Activated CD4-positive, CD25-positive, alpha-beta regulatory T cell treated with anti-CD3 and anti-CD28 coated beads, Interleukin-2, amount 50 U/mL, for 72 hours (primary cell): ENCODE measurements around the gene CCDC63.
"Not testable (repeated sequence)": the region's sequence is repeated elsewhere in the genome, so short reads cannot be mapped to it uniquely, and the experiment has no call there.

Source experiments
- DNase-seq: peaks from one replicate; pipeline ENCODE4 v3.0.0; 2021

Gene CCDC63

GRCh38 chr12:110927546-110927945 is 80.8 kb downstream of the CCDC63 start:
- DNase-seq: no peak

GRCh38 chr12:110928700-110929099 is 81.9 kb downstream of the CCDC63 start:
- DNase-seq: no peak

- DNase-seq: no peak
Observed at GRCh38 chr12:110929818-110930217, 83.0 kb downstream of the CCDC63 start.

- no peak for DNase-seq
Observed at GRCh38 chr12:110930348-110931314, 83.8 kb downstream of the CCDC63 start.

GRCh38 chr12:110931315-110931728 is 84.5 kb downstream of the CCDC63 start:
- DNase-seq: no peak

- DNase-seq: no peak
Observed at GRCh38 chr12:110932046-110932445, 85.3 kb downstream of the CCDC63 start.

GRCh38 chr12:110933326-110933974 is 86.7 kb downstream of the CCDC63 start:
- DNase-seq: no peak

GRCh38 chr12:110934093-110934852 is 87.5 kb downstream of the CCDC63 start:
- DNase-seq: no peak

- DNase-seq: no peak
Observed at GRCh38 chr12:110935588-110935987, 88.8 kb downstream of the CCDC63 start.

- no peak for DNase-seq
Observed at GRCh38 chr12:110936367-110937103, 89.7 kb downstream of the CCDC63 start.

- peak; percentile 68 for DNase-seq
Observed at GRCh38 chr12:110937104-110937641, 90.4 kb downstream of the CCDC63 start.

- DNase-seq: no peak
Observed at GRCh38 chr12:110940296-110940695, 93.5 kb downstream of the CCDC63 start.

- no peak for DNase-seq
Observed at GRCh38 chr12:110940933-110941332, 94.1 kb downstream of the CCDC63 start.

GRCh38 chr12:110941391-110941790 is 94.6 kb downstream of the CCDC63 start:
- no peak for DNase-seq

- DNase-seq: no peak
Observed at GRCh38 chr12:110943373-110943772, 96.6 kb downstream of the CCDC63 start.

- DNase-seq: no peak
Observed at GRCh38 chr12:110948041-110948440, 101.3 kb downstream of the CCDC63 start.

- not testable (repeated sequence) for DNase-seq
Observed at GRCh38 chr12:110950466-110950865, 103.7 kb downstream of the CCDC63 start.

- DNase-seq: not testable (repeated sequence)
Observed at GRCh38 chr12:110950867-110951266, 104.1 kb downstream of the CCDC63 start.
